Dermis microvascular lymphatic vessel endothelial cell (primary cell): Measurements from ENCODE around the gene RAB11A. TPM values are rescaled to one million over a fixed set of nuclear protein-coding genes. Genes with fewer than 3 reads are reported as not detected.
A peak's percentile ranks its signal among the peaks of the same experiment; 100 is the strongest.

Source experiments
- DNase-seq, 2 donors: peaks; one replicate each; pipeline versions ENCODE4 v3.0.0 to v3.0.0-alpha.2; 2010; ENCODE audit warnings: low read depth in 2 of 2
- total RNA-seq: library from RNA; depleted of rRNA; stranded (reverse); fragments of >200 nt; gene quantifications from 2 replicates; pipeline ENCODE4 v1.2.1, GENCODE V29; 2014

RAB11A gene
- total RNA-seq, 1 donor from 2014 or later = 126 TPM

DNA sequence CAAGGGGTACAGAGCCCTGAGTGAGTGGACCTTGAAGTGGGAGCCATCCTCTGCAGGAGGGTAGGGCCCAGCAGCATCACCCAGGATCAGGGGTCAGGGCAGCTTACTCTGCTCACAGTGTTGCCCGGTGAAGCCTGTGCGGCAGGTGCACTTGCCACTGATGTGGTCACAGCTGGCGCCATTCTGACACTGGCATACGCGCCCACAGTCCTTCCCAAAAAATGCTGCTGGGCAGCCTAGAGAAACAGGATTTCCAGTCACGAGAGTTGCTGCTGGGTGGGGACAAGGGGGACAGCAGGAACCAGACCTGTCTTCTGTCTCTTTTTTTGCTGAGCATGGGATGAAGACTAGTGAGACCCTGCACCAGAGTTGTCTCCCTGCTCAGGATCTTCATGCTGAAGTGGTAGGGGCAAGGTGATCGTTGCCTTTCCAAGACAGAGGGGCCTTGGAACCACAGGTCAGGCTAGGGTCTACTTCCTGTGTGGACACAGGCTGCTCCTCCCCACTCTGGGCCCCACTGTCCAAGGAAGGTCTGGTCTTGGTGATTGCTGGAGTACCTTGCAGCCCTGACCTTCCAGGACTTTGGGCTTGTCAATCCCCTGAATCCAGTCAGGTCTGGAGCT lies 46.9 kb downstream of the RAB11A start:
- no peak for DNase-seq

DNA sequence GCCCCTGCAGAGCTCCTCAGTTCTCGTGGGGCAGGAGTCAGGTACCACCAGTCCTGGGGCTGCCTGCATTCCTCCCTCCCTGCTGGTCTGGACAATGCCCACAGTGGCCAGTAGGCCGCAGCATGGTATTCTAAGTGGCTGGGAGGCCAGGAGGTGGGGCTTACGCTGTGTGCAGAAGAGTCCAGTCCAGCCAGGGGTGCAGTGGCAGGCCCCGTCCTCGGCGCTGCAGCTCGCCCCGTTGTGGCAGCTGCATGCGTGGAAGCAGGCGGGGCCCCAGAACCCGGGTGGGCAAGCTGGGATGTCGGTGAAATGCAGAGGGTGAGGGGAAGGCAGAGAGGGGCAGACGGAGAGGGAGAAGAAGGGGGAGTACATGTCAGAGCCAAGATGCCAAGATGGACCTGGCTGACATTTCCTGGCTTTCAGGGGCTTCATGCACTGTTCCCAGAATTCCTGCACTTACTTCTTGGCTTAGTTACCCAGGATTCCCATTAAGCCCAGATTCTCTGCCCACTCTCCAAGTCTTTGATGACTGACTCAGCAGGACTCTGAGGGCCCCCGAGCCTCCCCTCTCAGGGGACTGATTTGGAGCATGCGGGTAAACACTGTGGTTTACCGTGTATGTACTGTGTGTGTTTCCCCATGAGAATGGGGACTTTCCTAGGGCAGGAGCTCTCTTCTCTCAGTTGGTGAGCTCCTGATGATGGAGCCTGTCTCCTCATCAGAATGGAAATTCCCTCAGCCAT lies 47.5 kb downstream of the RAB11A start:
- peak; percentile 27 to 67 for DNase-seq

GRCh38 chr15:65917407-65917756 lies 48.1 kb downstream of the RAB11A start:
- DNase-seq = no peak

DNA sequence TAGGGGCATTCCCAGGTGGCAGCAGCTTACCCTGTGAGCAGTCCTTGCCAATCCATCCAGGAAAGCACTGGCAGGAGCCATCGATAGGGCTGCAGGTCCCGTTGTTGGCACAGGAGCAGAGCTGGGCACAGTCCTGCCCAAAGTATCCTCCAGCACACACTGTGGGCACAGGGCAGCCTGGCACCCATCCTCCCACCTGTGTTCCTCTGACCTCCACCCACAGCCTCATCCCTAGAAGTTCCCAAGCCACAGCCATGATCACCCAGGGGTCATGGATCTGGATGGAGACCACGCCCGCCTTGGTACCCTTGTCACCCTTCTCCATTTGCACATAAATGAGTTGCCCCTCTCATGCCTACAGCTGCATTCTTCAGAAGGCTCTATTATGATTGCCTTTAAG lies 48.6 kb downstream of the RAB11A start:
- no peak for DNase-seq

GRCh38 chr15:65918357-65918920 lies 49.1 kb downstream of the RAB11A start:
- DNase-seq = no peak

DNA sequence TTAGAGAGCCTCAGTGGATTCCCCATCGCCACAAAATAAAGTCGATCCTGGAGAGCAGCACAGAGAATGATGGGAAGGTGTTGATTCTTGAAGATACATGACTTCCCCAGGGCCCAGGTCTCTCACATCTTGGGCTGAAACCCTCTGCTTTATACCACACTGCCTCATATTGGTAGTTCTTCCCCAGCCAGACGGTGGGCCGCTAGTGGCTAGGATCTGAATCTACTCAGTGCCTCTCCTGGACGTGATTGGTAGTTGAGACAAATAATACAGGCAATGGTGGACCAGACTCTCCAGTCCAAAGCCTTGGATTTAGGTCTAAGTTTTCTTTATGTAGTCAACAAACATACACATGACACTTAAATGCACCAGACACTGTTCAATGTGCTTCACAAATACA lies 49.7 kb downstream of the RAB11A start:
- DNase-seq = no peak

- DNase-seq = no peak
These were observed 50.1 kb downstream of the RAB11A start for GRCh38 chr15:65919353-65919752.

GRCh38 chr15:65920121-65920520 lies 50.8 kb downstream of the RAB11A start:
- no peak for DNase-seq

- no peak for DNase-seq
These were observed 51.6 kb downstream of the RAB11A start for GRCh38 chr15:65920825-65921309.

- no peak for DNase-seq
These were observed 52.5 kb downstream of the RAB11A start for GRCh38 chr15:65921780-65922179.

- no peak for DNase-seq
These were observed 53.3 kb downstream of the RAB11A start for GRCh38 chr15:65922621-65923020.

DNA sequence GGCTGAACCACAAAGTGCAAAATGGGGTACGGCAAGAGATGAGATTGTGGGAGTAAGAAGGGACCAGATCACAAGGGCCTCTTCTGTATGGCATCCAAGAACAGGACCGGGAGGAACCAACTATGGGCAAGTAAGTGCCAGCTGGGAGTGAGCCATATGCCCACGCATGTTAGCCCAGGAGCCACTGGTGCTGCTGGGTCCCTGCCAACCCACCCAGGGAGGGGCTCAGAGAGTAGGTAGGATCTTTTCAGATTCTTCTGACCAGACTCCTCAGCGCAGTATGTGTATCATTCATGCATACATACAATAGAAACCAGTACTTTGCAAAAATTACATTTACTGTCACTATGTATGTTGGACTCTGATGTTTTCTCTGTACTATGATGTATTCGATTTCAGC lies 54.0 kb downstream of the RAB11A start:
- no peak for DNase-seq

- DNase-seq = no peak
These were observed 54.7 kb downstream of the RAB11A start for GRCh38 chr15:65924004-65924403.

DNA sequence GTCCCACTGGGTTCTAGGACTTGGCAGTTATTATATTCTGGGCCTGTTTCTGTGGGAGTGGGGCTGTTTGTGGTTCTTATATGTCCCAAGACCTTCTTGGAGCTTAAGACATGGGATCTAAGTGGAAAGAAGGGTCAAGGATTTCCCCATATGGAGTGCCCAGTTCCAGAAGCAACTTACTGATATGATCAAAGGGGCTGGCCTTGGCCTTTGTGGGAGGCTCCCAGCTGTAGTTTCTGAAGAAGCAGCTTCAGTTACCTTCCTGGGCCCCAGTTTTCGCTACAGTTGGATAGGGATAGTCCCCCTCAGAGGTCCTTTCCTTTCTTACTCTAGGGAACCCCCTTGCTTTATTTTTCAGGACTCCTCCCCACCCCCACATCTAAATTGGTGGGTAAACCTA lies 56.0 kb downstream of the RAB11A start:
- no peak for DNase-seq

DNA sequence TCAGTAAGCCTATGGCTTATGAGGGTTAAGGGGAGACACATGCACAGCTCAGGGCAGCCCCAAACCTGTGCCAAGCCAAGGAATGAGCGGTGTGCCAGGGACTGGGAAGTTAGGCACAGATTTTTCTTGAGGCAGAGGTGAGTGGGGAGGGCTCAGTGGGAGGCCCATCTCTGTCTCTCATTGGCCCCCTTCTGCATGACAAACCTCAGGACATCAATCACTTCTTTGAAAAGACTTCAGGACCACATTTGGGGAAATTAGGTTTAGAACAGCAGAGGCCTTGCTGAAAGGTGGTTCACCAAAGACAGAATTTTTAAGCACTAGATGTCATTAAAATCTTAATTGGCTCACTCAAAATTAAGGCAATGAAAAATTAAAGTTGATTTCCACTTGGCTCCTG lies 57.2 kb downstream of the RAB11A start:
- DNase-seq = no peak

DNA sequence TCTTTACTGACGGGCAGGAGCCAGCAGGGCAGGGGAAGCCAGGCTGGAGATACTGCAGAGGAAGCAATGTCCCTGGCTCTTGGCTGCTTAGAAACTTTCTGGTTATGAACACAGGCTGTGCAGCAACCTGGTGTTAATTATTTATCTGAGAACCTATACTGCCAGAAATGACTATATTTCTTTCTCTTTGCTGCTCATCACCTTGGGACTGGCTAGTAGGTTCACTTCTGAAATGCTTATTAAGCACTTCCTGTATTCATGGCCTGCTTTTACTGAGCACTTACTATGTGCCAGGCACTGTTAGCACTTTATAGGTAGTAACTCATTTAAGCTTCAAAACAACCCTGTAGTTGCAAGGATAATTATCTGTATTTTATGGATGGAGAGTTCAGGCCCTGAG lies 57.6 kb downstream of the RAB11A start:
- DNase-seq = no peak

GRCh38 chr15:65927545-65927944 lies 58.3 kb downstream of the RAB11A start:
- no peak for DNase-seq

- DNase-seq = no peak
These were observed 60.3 kb downstream of the RAB11A start for GRCh38 chr15:65929573-65929972.

DNA sequence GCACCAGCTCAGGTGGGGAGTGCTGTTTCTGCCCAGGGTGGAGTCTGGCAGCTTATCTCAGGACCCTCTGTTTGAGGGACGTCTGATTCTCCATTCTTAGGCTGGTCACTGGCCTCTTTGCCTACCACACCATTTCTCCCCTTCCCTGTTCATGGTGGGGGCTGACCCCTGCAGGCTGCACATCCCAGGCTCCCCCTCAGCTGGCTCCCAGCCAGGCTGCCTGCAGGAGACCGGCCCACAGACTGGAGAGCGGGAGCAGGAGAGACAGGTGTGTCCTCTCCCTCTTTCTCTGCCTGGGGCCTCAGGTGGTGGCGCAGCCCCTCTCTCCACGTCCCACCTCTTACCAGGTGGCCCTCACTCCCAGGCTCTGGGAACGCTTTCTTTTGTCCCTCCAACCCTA lies 60.8 kb downstream of the RAB11A start:
- no peak for DNase-seq

DNA sequence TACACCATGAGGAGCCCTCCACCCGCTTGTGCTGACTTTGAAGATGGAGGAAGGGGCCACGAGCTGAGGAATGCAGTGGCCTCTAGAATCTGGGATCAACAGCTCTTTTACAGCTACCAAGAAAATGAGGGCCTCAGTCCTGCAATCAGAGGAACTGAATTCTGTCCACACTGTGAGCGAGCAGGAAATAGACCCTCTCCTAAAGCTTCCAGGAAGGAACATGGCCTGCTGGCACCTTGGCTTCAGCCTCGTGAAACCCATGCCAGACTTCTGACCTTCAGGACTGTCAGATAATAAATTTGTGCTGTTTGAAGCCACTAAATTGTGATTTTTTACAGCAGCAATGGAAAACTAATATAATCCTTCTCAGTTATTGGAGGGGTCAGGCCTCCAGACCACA lies 61.9 kb downstream of the RAB11A start:
- DNase-seq = no peak

DNA sequence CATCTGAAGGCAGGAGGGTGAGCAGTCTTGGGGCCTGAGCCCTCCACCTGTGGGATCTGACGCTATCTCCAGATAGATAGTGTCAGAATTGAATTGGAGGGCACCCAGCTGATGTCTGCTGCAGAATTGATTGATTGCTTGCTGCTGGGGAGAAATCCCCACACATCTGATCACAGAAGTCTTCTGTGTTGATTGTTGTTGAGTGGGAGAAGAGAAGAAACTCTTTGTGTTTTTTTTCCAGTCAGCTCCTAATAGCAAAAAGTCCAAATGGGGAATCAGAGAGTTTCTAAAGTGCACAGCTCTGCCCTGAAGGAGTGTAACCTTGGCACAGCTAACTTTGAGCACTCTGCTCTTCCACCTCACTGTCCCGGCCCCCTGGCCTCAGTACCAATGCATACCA lies 66.1 kb downstream of the RAB11A start:
- no peak for DNase-seq

- DNase-seq = no peak
These were observed 67.0 kb downstream of the RAB11A start for GRCh38 chr15:65936282-65936681.

GRCh38 chr15:65937054-65937453 lies 67.8 kb downstream of the RAB11A start:
- DNase-seq = no peak
